Smooth muscle cell (in vitro differentiated cells): ENCODE measurements around the gene ATP1A1. TPM values are rescaled to one million over a fixed set of nuclear protein-coding genes. Genes with fewer than 3 reads are reported as not detected.

ENCODE experiments used
- DNase-seq: peaks from one replicate; lab custom pipeline; 2025; ENCODE audit not compliant: unreplicated experiment; lab: John Stamatoyannopoulos, UW
- H2AFZ ChIP-seq: fragments of 200-600 bp; sonication (generic); 2 replicates; pipeline ENCODE4 v1.6.0; 2016; ENCODE audit warnings: antibody characterized with exemption, low read depth, mild to moderate bottlenecking
- H3F3A ChIP-seq: fragments of 200-600 bp; sonication (generic); 2 replicates; pipeline ENCODE4 v1.6.0; 2017; ENCODE audit warnings: antibody characterized with exemption, low read depth
- H3K27ac ChIP-seq: fragments of 200-600 bp; sonication (generic); 2 replicates; pipeline ENCODE4 v1.5.1; 2016; ENCODE audit warnings: low read depth, mild to moderate bottlenecking
- H3K27me3 ChIP-seq: fragments of 200-600 bp; sonication (generic); 2 replicates; pipeline ENCODE4 v1.6.1; 2016; ENCODE audit warnings: low read depth, mild to moderate bottlenecking
- H3K36me3 ChIP-seq: fragments of 200-600 bp; sonication (generic); 2 replicates; pipeline ENCODE4 v1.5.1; 2016; ENCODE audit warnings: low read depth
- H3K4me1 ChIP-seq: fragments of 200-600 bp; sonication (generic); 2 replicates; pipeline ENCODE4 v1.5.1; 2016; ENCODE audit warnings: low read depth
- H3K4me2 ChIP-seq: fragments of 200-600 bp; sonication (generic); 2 replicates; pipeline ENCODE4 v1.6.0; 2016; ENCODE audit warnings: mild to moderate bottlenecking
- H3K4me3 ChIP-seq: fragments of 200-600 bp; sonication (generic); 2 replicates; pipeline ENCODE4 v1.5.1; 2016; ENCODE audit warnings: mild to moderate bottlenecking
- H3K79me2 ChIP-seq: fragments of 200-600 bp; sonication (generic); 2 replicates; pipeline ENCODE4 v1.6.0; 2016; ENCODE audit warnings: low read depth, mild to moderate bottlenecking
- H3K9ac ChIP-seq: fragments of 200-600 bp; sonication (generic); 2 replicates; pipeline ENCODE4 v1.6.0; 2016; ENCODE audit warnings: low read depth
- H3K9me3 ChIP-seq: fragments of 200-600 bp; sonication (generic); replicated peaks from 2 replicates; pipeline ENCODE4 v1.5.1; 2016; ENCODE audit warnings: low read depth
- H4K20me1 ChIP-seq: fragments of 200-600 bp; sonication (generic); 2 replicates; pipeline ENCODE4 v1.6.0; 2016; ENCODE audit warnings: low read depth
- CTCF ChIP-seq: fragments of 200-600 bp; sonication (generic); IDR thresholded peaks from 2 replicates; pipeline ENCODE4 v1.5.1; 2017; ENCODE audit warnings: borderline replicate concordance, mild to moderate bottlenecking, antibody characterized with exemption; ENCODE audit not compliant: insufficient read depth, poor library complexity, severe bottlenecking
- WGBS: methylation state at CpG from one replicate; pipeline ENCODE4 v1.1.7; 2016; ENCODE audit warnings: low lambda C conversion rate; 5-methylcytosine and 5-hydroxymethylcytosine counted together
- polyA plus RNA-seq: library from polyadenylated mRNA; unstranded; fragments of >200 nt; fragmentation: Nextera tagmentation; extraction: Ambion mirVana; gene quantifications from 2 replicates; pipeline ENCODE4 v1.2.1, GENCODE V29; 2016
- total RNA-seq: library from RNA; depleted of rRNA; stranded (reverse); fragments of >200 nt; gene quantifications from 2 replicates; pipeline ENCODE4 v1.2.3, GENCODE V29; 2014

The ATP1A1 gene
- total and polyA plus RNA-seq, 2 experiments from 2014 or later: 75.7 to 104 TPM

- Histone ChIP-seq H2AFZ (no peak overlapping the region), H3K79me2 (peaks cover 22% of the 10 kb centered on the region), H3K36me3 (peaks cover 30% of the 10 kb centered on the region), H3K4me3 (no peak overlapping the region), H3K27ac (no peak overlapping the region), H3F3A (no peaks in the 10 kb centered on the region), H3K4me1 (no peaks in the 10 kb centered on the region), H3K9ac (no peak overlapping the region), H4K20me1 (peaks cover 78% of the 10 kb centered on the region), H3K9me3 (no peaks in the 10 kb centered on the region), H3K27me3 (no peaks in the 10 kb centered on the region), H3K4me2 (no peak overlapping the region)
- DNase-seq: no peak
- no peak for TF ChIP-seq CTCF
- 85% methylated on average over 3 of the region's 3 CpGs for WGBS
These were observed 15.1 kb downstream of the ATP1A1 start for GRCh38 chr1:116388122-116388521.

- Histone ChIP-seq H3K36me3 (peaks cover 38% of the 10 kb centered on the region), H3K27me3 (no peaks in the 10 kb centered on the region), H2AFZ (no peak overlapping the region), H3K4me3 (no peak overlapping the region), H3K4me1 (no peaks in the 10 kb centered on the region), H3K27ac (no peak overlapping the region), H3F3A (no peaks in the 10 kb centered on the region), H4K20me1 (peaks cover 71% of the 10 kb centered on the region), H3K9me3 (no peaks in the 10 kb centered on the region), H3K9ac (no peak overlapping the region), H3K79me2 (peaks cover 13% of the 10 kb centered on the region), H3K4me2 (no peak overlapping the region)
- TF ChIP-seq CTCF: no peak
- no peak for DNase-seq
- 94% methylated on average over 2 of the region's 2 CpGs for WGBS
These were observed 16.0 kb downstream of the ATP1A1 start for GRCh38 chr1:116389013-116389412.

- Histone ChIP-seq H2AFZ (no peak overlapping the region), H3K4me1 (no peaks in the 10 kb centered on the region), H3K79me2 (peaks cover 6% of the 10 kb centered on the region), H3K4me2 (no peak overlapping the region), H3K9ac (no peak overlapping the region), H3F3A (no peaks in the 10 kb centered on the region), H3K4me3 (no peak overlapping the region), H3K36me3 (peaks cover 45% of the 10 kb centered on the region), H3K27ac (no peak overlapping the region), H3K9me3 (no peaks in the 10 kb centered on the region), H3K27me3 (no peaks in the 10 kb centered on the region), H4K20me1 (peaks cover 70% of the 10 kb centered on the region)
- WGBS: 98% methylated on average over 6 of the region's 6 CpGs
- TF ChIP-seq CTCF: no peak
- no peak for DNase-seq
These were observed 16.6 kb downstream of the ATP1A1 start for GRCh38 chr1:116389686-116390085.

GRCh38 chr1:116390195-116390594 is 17.2 kb downstream of the ATP1A1 start:
- TF ChIP-seq CTCF: no peak
- peaks cover 1% of the 10 kb centered on the region for H3K79me2 ChIP-seq
- no peak overlapping the region for H3K4me3 ChIP-seq
- H3K27ac ChIP-seq: no peak overlapping the region
- no peak overlapping the region for H3K9ac ChIP-seq
- H3K9me3 ChIP-seq: no peaks in the 10 kb centered on the region
- no peaks in the 10 kb centered on the region for H3K4me1 ChIP-seq
- 93% methylated on average over 5 of the region's 5 CpGs for WGBS
- H3F3A ChIP-seq: no peaks in the 10 kb centered on the region
- no peak for DNase-seq
- peaks cover 69% of the 10 kb centered on the region for H4K20me1 ChIP-seq
- H3K4me2 ChIP-seq: no peak overlapping the region
- no peak overlapping the region for H2AFZ ChIP-seq
- H3K27me3 ChIP-seq: no peaks in the 10 kb centered on the region
- peaks cover 48% of the 10 kb centered on the region for H3K36me3 ChIP-seq
